Tibial artery (tissue), 4 donors: ENCODE measurements around the gene DLG2.

Experiments
- DNase-seq, 2 donors: peaks; one replicate each; pipeline ENCODE4 v3.0.0-alpha.2; 2019
- H3K27ac ChIP-seq, 2 donors: fragments of 200-600 bp; sonication (generic) in 1 of 2; 1 replicate in 1 of 2; 2 replicates in 1 of 2; pipeline ENCODE4 v1.5.1; 2018 to 2019; ENCODE audit warnings: mild to moderate bottlenecking in 1 of 2
- H3K27me3 ChIP-seq, 2 donors: fragments of 200-600 bp; sonication (generic) in 1 of 2; one replicate each; pipeline versions ENCODE4 v1.5.1 to v1.6.0; 2016 to 2019
- H3K36me3 ChIP-seq, 3 donors: fragments of 200-600 bp; sonication (generic) in 2 of 3; one replicate each; pipeline ENCODE4 v1.5.1; 2016 to 2019; ENCODE audit warnings: mild to moderate bottlenecking in 2 of 3
- H3K4me1 ChIP-seq, 4 donors: fragments of 200-600 bp; sonication (generic) in 2 of 4; 1 replicate in 3 of 4; 2 replicates in 1 of 4; pipeline ENCODE4 v1.5.1; 2016 to 2019
- H3K4me3 ChIP-seq, 2 donors: fragments of 200-600 bp; sonication (generic) in 1 of 2; 1 replicate in 1 of 2; 2 replicates in 1 of 2; pipeline ENCODE4 v1.5.1; 2018 to 2019; ENCODE audit warnings: mild to moderate bottlenecking in 2 of 2
- H3K9me3 ChIP-seq, 3 donors: fragments of 200-600 bp; sonication (generic) in 1 of 3; one replicate each; pipeline ENCODE4 v1.5.1; 2016 to 2019
- CTCF ChIP-seq, 2 experiments: fragments of 200-600 bp in 1 of 2; fragments of 450-650 bp in 1 of 2; IDR thresholded peaks; one replicate each; pipeline ENCODE4 v1.5.1; 2017 to 2019; ENCODE audit warnings: antibody characterized with exemption in 2 of 2, mild to moderate bottlenecking in 1 of 2, moderate library complexity in 1 of 2
- intact Hi-C: fragments of 100-400 bp; cut with DNase I; formaldehyde crosslinking; loops from one replicate; pipeline ENCODE4 v1.15.0; 2023; ENCODE audit warnings: low total_unique reads

Gene DLG2

GRCh38 chr11:84819537-84819936, 807.6 kb downstream of the DLG2 start:
- H3K9me3 ChIP-seq = no peaks in the 10 kb centered on the region
- H3K27me3 ChIP-seq = no peaks in the 10 kb centered on the region
- intact Hi-C loops = no loop called here
- TF ChIP-seq CTCF (IDR thresholded peaks at IDR 0.05) = no peak
- H3K27ac ChIP-seq = no peak overlapping the region
- no peaks in the 10 kb centered on the region for H3K36me3 ChIP-seq
- DNase-seq = no peak
- H3K4me3 ChIP-seq = no peak overlapping the region
- H3K4me1 ChIP-seq = no peaks in the 10 kb centered on the region

- intact Hi-C loops = no loop called here
- TF ChIP-seq CTCF (IDR thresholded peaks at IDR 0.05) = no peak
- no peaks in the 10 kb centered on the region for H3K9me3 ChIP-seq
- no peak overlapping the region for H3K4me3 ChIP-seq
- H3K4me1 ChIP-seq = no peaks in the 10 kb centered on the region
- no peaks in the 10 kb centered on the region for H3K36me3 ChIP-seq
- no peak overlapping the region for H3K27ac ChIP-seq
- no peak for DNase-seq
- no peaks in the 10 kb centered on the region for H3K27me3 ChIP-seq
Measured at GRCh38 chr11:84819128-84819527, 808.0 kb downstream of the DLG2 start.

DNA sequence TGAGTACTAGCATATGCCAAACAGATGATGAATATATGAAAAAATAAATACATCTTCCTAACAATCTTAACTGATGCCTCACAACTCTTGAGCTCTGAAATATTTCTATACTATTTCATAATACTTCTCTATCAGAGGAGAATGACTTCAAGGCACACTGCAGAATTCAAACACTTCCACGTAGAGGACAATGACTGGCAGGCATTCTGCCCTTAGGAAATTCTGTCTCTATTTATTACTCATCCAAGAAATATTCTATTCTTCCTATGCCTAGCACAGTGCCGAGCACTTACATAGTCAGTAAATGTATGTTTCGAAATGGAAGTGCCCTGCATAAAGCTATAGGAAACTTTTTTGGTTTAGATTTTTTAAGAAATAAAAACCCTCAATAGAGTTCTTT, 809.1 kb downstream of the DLG2 start:
- H3K4me1 ChIP-seq = no peaks in the 10 kb centered on the region
- intact Hi-C loops = no loop called here
- H3K4me3 ChIP-seq = no peak overlapping the region
- no peaks in the 10 kb centered on the region for H3K27me3 ChIP-seq
- H3K27ac ChIP-seq = no peak overlapping the region
- DNase-seq = no peak
- no peaks in the 10 kb centered on the region for H3K36me3 ChIP-seq
- H3K9me3 ChIP-seq = no peaks in the 10 kb centered on the region
- no peak for TF ChIP-seq CTCF (IDR thresholded peaks at IDR 0.05)

GRCh38 chr11:84812471-84812969, 814.6 kb downstream of the DLG2 start:
- DNase-seq = no peak
- Histone ChIP-seq H3K4me3 (no peak overlapping the region), H3K4me1 (no peaks in the 10 kb centered on the region), H3K27me3 (no peaks in the 10 kb centered on the region), H3K36me3 (no peaks in the 10 kb centered on the region), H3K27ac (no peak overlapping the region), H3K9me3 (no peaks in the 10 kb centered on the region)
- intact Hi-C loops = no loop called here
- TF ChIP-seq CTCF (IDR thresholded peaks at IDR 0.05) = no peak

DNA sequence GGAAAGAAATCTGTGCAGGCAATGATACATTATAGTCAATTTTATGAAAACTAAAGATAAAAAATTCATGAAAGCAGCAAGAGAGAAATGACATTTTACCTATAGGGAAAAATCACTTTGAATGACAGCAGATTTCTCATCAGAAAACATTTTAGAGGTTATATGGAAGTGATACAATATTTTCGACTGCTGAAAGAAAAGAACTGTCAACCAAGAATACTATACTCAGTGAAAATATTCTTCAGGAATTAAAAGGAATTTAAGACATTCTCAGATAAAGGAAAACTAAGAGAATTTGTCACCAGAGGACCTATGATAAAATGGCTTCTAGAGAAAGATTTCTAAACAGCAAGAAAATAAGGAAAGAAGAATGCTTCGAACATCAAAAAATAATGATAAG, 820.8 kb downstream of the DLG2 start:
- intact Hi-C loops = no loop called here
- no peaks in the 10 kb centered on the region for H3K36me3 ChIP-seq
- no peak overlapping the region for H3K4me3 ChIP-seq
- TF ChIP-seq CTCF (IDR thresholded peaks at IDR 0.05) = no peak
- DNase-seq = no peak
- peaks cover 0 to 21% (median 0%) of the 10 kb centered on the region in 4 donors for H3K4me1 ChIP-seq
- peaks cover 0 to 12% (median 0%) of the 10 kb centered on the region in 3 donors for H3K9me3 ChIP-seq
- H3K27me3 ChIP-seq = no peaks in the 10 kb centered on the region
- H3K27ac ChIP-seq = no peak overlapping the region

DNA sequence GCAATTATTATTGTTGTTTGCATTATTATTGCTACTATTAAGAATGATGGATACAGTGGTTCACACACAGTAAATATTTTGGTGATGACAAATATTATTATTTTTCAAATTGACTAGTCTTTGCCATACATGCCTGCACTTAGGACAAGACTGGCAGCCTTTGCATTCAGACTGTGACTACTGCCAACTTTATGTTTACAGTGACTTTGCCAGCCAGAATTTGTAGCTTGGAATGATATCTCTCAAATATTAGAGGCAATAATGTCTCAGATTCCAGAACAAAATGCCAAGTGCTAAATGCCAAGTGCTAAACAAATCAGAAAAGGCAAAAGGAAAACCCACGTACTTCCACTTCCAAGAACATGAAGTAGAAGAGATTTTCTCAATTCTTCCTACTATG, 823.1 kb downstream of the DLG2 start:
- no peaks in the 10 kb centered on the region for H3K36me3 ChIP-seq
- no peak overlapping the region for H3K4me3 ChIP-seq
- intact Hi-C loops = no loop called here
- TF ChIP-seq CTCF (IDR thresholded peaks at IDR 0.05) = no peak
- H3K9me3 ChIP-seq = peaks cover 0 to 12% (median 0%) of the 10 kb centered on the region in 3 donors
- DNase-seq = no peak
- peaks cover 0 to 21% (median 0%) of the 10 kb centered on the region in 4 donors for H3K4me1 ChIP-seq
- H3K27ac ChIP-seq = no peak overlapping the region
- H3K27me3 ChIP-seq = no peaks in the 10 kb centered on the region
